ENCODE measurements around the gene LY86.
A peak's percentile ranks its signal among the peaks of the same experiment; 100 is the strongest.

LY86 gene

GRCh38 chr6:6683969-6684833 is 95.7 kb downstream of the LY86 start:
- peak; percentile 90 for DNase-seq

- DNase-seq, result peak; percentile 58
Measured at GRCh38 chr6:6685249-6686040, 96.9 kb downstream of the LY86 start.

DNA sequence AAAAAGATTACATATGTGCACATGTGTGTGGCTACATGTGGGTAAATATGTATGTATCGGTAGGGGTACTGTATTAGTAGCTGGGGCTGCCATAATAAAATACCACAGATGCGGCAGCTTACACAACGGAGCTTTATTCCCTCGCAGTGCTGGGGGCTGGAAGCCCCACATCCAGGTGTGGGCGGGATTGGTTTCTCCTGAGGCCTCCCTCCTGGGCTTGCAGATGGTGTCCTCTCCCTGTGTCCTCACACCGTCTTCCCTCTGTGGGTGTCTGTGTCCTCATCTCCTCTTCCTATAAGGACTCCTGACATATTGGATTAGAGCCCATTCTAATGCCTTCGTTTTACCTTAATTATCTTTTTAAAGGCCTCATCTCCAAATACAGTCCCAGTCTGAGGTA is 97.7 kb downstream of the LY86 start:
- DNase-seq, result no peak

DNA sequence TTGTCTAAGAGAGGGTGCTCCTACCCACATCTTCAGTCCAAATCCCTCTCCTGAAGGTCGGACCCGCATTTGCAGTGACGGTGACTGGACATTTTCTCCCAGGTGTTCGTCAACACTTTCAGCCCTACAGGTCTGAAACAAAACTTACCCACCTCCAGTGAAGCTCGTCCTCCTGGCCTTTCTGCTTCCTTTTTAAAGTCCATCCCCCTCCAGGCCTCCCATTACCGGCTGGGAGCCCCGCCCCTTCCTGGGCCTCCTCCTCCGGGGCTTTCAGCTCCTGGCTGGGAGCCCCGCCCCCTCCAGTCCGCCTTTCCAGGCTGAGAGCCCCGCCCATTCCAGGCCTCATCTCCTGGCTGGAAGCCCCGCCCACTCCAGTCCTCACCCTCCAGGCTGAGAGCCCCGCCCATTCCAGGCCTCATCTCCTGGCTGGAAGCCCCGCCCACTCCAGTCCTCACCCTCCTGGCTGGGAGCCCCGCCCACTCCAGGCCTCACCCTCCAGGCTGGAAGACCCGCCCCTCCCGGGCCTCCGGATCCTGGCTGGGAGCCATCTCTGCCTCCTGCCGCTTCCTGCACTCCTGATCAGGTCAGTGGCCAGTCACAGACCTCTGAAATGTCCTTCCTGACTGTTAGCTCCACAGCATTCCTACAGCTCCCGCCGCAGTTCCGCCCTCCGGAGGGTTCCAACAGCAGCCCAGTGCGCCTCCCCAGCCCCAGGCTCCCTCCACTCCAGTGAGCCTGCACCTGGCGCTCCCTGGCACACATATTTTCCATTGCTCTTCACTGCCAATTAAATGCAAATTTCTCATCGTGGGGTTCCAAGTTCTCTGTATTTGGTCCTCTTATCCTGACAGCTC is 98.5 kb downstream of the LY86 start:
- DNase-seq, result peak; percentile 14

DNA sequence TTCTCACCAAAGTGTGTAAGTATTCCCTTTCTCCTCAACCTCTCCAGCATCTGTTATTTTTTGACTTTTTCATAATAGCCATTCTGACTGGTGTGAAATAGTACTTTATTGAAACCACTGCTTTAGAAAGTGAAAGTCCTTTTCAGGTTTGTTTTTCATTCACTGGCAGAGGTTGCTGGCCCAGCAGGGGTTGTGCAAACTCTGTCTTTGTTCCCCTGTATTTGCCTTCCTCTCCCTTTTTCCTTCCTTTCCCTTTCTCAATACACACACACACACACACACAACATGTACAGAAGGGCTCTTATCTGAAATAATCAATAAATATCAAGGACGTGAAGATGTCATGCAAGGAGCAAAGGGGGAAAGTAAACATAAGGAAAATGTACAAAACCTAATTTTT is 99.8 kb downstream of the LY86 start:
- peak; percentile 37 for DNase-seq

DNA sequence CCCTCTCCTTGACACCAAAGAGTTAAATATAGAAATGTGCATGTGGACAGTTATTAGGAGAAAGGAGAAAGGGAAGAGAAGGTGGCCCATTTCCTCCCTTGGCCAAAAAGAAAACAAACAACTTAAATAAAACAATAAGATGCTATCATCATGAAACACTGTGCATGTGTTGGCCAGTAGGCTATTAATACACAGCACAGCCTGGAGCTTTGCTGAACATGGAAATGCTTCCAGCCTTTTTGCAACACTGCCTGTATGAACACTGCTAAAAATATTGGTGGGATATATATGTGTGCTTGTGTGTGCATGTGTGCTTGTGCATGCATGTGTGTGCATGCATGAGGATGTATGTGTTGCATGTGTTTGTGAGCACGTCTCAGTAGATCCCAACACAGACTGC is 100.4 kb downstream of the LY86 start:
- DNase-seq, result no peak

- DNase-seq, result no peak
Measured at GRCh38 chr6:6689400-6690143, 101.1 kb downstream of the LY86 start.

DNA sequence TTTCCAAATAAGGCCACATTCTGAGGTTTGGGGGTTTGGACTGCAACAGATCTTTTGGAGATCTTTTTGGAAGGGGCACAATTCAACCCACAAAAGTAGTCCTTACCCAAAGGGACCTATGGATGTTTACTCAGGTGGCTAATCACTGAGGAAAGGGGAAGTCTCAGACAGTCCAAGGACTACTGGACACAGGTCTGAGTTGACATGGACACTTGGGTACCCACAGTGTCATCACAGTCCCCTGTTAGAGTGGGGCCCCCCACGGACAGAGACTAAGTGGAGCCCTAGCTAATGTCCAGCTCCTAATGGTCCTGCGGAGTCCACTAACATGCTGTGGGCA is 101.6 kb downstream of the LY86 start:
- no peak for DNase-seq

DNA sequence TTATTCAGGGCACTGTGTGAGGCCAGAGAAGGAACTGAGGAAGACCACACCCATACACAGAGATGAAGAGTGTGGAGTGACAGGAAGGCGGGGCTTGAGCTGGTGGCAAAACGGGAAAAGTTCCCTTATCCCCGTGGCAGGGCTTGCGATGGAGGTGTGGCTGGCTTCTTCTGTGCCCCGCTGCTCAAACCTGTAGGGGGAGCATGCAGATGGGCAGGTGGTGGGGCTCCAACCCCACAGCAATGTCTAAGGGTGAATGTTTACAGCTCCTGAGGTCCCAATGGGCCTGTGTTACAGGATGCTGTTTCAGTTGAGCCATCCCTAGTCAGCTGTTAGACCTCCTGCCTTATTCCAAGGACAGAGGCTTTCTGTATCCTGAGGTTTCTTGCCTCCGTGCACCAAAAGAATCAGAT is 105.9 kb downstream of the LY86 start:
- DNase-seq, result no peak

DNA sequence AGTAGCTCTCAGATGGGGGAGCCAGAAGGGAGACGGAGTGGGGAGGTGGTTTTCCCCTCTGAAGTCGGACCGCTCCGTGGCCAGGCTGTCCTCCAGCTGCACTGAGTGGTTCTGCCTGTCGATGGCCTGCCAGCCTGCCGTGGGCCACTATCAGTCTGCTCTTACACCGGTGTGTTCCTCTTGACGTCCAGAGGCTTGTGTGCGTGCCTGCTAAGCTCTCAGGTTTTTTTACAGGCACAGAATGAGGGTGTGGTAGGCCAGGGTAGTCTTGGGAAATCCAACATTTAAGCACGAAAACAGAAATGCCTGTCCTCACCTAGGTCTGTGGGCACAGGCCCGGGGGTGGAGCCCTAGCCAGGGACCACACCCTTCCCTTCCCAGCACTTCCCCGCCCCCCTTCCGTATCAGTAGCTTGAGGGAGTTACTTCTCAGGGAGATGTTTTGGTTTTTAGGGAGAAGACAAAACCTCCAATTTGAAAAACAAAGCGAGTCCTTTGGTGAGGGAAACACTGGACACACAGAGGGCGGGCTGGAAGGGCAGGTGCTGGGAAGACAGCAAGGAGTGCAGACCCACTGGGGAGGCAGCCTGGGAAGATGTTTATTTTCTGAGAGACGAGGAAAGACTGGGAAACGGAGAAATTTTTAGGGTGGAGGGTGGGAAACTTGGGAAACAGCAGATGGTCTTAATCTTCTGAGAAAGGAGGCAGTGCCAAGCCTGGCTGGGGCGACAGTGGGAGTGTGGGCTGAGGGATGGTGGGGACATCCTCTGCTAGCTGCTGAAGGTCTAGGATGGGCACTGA is 106.5 kb downstream of the LY86 start:
- DNase-seq, result no peak

GRCh38 chr6:6695625-6696276 is 107.2 kb downstream of the LY86 start:
- no peak for DNase-seq

DNA sequence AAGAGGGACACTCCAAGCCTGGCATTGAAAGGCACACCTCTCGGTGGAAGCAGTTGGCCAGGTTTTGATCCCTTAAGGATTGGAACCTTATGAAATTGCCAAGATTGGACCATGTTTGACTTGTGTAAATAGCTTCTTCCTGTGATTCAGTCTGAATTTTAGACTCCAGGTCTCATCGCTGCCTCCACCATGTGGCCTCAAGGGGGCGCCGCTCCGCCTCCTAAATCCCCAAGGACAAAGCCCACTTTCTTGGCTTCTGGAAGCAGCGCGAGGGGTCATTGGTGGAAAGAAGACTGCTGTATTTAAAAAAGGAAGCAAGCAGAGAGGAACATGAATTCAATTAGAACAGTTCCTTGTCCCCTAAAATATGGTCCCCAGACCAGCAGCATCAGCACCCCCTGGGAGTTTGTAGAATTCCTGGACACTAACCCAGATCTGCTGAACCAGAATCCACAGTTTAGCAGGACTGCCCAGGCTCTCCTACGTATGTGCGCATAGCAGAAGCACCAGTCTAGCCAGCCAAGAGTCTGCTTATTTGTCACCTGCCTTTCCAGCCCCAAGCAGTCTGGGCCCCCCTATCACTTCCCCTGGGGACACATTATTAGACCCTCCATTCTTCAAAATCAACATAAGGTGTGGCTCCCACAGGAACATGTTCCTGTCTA is 108.5 kb downstream of the LY86 start:
- peak; percentile 31 for DNase-seq

DNA sequence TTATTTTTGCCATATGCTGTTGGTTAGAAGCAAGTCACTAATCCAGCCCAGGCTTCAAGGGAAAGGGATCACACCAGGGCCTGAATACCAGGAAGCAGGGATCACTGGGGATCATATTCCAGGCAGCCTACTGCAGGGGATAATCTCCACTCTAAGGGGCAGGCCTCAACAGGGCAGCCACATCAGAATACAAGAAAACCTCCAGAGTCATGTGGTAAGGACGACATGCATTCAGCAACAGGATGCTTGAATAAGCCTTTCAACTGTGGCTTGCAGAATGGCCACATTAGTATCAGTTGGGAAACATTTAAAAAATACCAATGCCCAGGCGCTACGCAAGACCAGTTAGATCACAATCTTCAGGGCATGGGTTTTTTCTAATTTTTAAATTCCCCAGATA is 109.1 kb downstream of the LY86 start:
- DNase-seq, result no peak

GRCh38 chr6:6699741-6700367 is 111.3 kb downstream of the LY86 start:
- DNase-seq, result no peak

GRCh38 chr6:6700407-6701270 is 112.1 kb downstream of the LY86 start:
- DNase-seq, result no peak

GRCh38 chr6:6701864-6702263 is 113.3 kb downstream of the LY86 start:
- DNase-seq, result no peak

- no peak for DNase-seq
Measured at GRCh38 chr6:6703699-6704098, 115.2 kb downstream of the LY86 start.
